Osteoblast (primary cell): ENCODE results near the gene DISP1. TPM values are rescaled to one million over a fixed set of nuclear protein-coding genes. Genes with fewer than 3 reads are reported as not detected.

ENCODE experiments used
- DNase-seq: peaks from one replicate; pipeline ENCODE4 v3.0.0; 2011; ENCODE audit warnings: low spot score, mixed read lengths; ENCODE audit not compliant: insufficient read length; ENCODE audit errors: missing footprints
- H2AFZ ChIP-seq: 2 replicates; pipeline ENCODE4 v1.6.0; 2011; ENCODE audit warnings: mild to moderate bottlenecking, low read length
- H3K27ac ChIP-seq: 2 replicates; pipeline ENCODE4 v1.5.1; 2011; ENCODE audit warnings: mild to moderate bottlenecking, low read depth, low read length, moderate library complexity
- H3K27me3 ChIP-seq: 2 replicates; pipeline ENCODE4 v1.6.0; 2012; ENCODE audit warnings: mild to moderate bottlenecking, control low read depth, inconsistent platforms, low read length, moderate library complexity; ENCODE audit not compliant: insufficient read depth
- H3K36me3 ChIP-seq: 2 replicates; pipeline ENCODE4 v1.5.1; 2011; ENCODE audit warnings: mild to moderate bottlenecking, low read length, control low read depth, moderate library complexity; ENCODE audit not compliant: insufficient read depth
- H3K4me1 ChIP-seq: 2 replicates; pipeline ENCODE4 v1.5.1; 2011; ENCODE audit warnings: mild to moderate bottlenecking, low read length, control low read depth, moderate library complexity; ENCODE audit not compliant: insufficient read depth
- H3K4me2 ChIP-seq: 2 replicates; pipeline ENCODE4 v1.6.0; 2011; ENCODE audit warnings: mild to moderate bottlenecking, low read length; ENCODE audit not compliant: insufficient read depth
- H3K4me3 ChIP-seq: fragments of 200-600 bp; sonication (generic); 3 replicates; pipeline ENCODE4 v1.5.1; 2012; ENCODE audit warnings: mild to moderate bottlenecking, low read length, inconsistent platforms; ENCODE audit not compliant: insufficient read depth
- H3K79me2 ChIP-seq: 2 replicates; pipeline ENCODE4 v1.6.0; 2012; ENCODE audit warnings: mild to moderate bottlenecking, low read length, control low read depth, inconsistent platforms; ENCODE audit not compliant: insufficient read depth
- H3K9me3 ChIP-seq: 2 replicates; pipeline ENCODE4 v1.5.1; 2011; ENCODE audit warnings: low read depth, low read length, control low read depth
- H4K20me1 ChIP-seq: 2 replicates; pipeline ENCODE4 v1.6.0; 2012; ENCODE audit warnings: mild to moderate bottlenecking, low read length, control low read depth; ENCODE audit not compliant: insufficient read depth
- total RNA-seq: library from RNA; depleted of rRNA; stranded (reverse); fragments of >200 nt; gene quantifications from 2 replicates; pipeline ENCODE4 v1.2.3, GENCODE V29; 2012
- TF ChIP-seq, protein P1 (sequence below): IDR thresholded peaks from 2 replicates; pipeline ENCODE4 v1.5.1; 2011; ENCODE audit warnings: mild to moderate bottlenecking, low read depth, low read length, moderate library complexity; ENCODE audit errors: extremely low read depth

The DISP1 gene
- total RNA-seq, 1 donor = 4.3 TPM

DNA sequence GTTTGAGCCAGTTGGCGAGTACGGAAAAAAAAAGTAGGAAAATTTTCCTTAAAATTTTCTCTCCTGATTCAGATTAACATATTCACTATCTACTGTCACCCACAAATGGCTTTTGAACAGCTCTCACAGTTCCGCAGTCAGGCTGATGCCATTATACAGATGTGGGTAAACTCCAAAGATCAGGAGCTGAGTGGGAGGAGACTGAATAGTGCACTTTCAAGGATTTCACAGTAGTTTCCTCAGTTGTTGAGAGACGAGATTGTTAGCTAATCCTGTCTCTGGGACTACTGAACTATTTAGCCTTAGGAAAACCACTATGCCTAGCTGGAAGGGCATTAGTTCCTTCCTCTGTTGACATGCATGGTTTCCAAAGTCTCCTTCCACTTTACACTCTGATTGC, 3.2 kb upstream of the DISP1 start:
- Histone ChIP-seq H3K4me2 (no peak overlapping the region), H3K4me1 (peaks cover 17% of the 10 kb centered on the region), H2AFZ (no peak overlapping the region), H3K79me2 (peaks cover 14% of the 10 kb centered on the region), H3K27me3 (no peaks in the 10 kb centered on the region), H3K9me3 (no peaks in the 10 kb centered on the region), H3K36me3 (no peaks in the 10 kb centered on the region), H4K20me1 (no peaks in the 10 kb centered on the region), H3K27ac (no peak overlapping the region), H3K4me3 (no peak overlapping the region)
- DNase-seq = no peak
- TF ChIP-seq, protein P1, sequence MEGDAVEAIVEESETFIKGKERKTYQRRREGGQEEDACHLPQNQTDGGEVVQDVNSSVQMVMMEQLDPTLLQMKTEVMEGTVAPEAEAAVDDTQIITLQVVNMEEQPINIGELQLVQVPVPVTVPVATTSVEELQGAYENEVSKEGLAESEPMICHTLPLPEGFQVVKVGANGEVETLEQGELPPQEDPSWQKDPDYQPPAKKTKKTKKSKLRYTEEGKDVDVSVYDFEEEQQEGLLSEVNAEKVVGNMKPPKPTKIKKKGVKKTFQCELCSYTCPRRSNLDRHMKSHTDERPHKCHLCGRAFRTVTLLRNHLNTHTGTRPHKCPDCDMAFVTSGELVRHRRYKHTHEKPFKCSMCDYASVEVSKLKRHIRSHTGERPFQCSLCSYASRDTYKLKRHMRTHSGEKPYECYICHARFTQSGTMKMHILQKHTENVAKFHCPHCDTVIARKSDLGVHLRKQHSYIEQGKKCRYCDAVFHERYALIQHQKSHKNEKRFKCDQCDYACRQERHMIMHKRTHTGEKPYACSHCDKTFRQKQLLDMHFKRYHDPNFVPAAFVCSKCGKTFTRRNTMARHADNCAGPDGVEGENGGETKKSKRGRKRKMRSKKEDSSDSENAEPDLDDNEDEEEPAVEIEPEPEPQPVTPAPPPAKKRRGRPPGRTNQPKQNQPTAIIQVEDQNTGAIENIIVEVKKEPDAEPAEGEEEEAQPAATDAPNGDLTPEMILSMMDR = no peak

DNA sequence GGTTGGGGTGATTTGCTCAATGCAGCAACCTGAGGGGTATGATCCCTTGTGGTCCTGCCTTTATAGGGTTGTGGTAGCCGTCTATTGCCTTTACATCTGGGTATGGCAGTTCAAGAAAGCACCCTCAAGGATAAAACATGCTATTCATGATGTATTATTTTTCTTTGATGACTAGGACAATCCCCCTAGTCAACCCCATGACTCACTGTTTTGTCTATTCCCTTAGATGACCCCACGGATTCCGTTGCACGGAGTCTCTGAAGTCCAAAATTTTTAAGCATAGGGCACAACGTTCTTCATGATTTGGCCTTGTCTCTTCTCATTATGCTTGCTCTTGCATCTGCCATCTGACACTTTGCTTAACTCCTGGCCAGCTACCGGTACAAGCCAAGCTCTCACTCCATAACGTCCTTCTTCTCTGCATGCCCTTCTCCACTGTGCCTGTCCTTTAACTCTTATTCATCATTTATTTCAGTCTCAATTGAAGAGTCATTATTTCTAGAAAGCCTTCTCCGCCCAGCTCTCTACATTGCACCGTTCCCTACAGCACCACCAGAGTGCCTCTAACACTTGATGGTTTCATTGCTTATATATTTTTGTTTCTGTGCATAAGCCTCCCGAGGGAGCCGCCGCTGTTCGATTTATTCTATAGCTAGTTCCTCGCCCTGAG, 838 bp upstream of the DISP1 start:
- no peak for DNase-seq
- peak overlapping the region; percentile 61 for H2AFZ ChIP-seq
- peak overlapping the region; percentile 95 for H3K27ac ChIP-seq
- no peaks in the 10 kb centered on the region for H3K27me3 ChIP-seq
- H3K79me2 ChIP-seq = peaks cover 29% of the 10 kb centered on the region
- peak overlapping the region; percentile 95 for H3K4me2 ChIP-seq
- no peaks in the 10 kb centered on the region for H3K9me3 ChIP-seq
- peak overlapping the region; percentile 90 for H3K4me3 ChIP-seq
- no peaks in the 10 kb centered on the region for H4K20me1 ChIP-seq
- no peaks in the 10 kb centered on the region for H3K36me3 ChIP-seq
- H3K4me1 ChIP-seq = peaks cover 34% of the 10 kb centered on the region
- TF ChIP-seq, protein P1 = no peak

DNA sequence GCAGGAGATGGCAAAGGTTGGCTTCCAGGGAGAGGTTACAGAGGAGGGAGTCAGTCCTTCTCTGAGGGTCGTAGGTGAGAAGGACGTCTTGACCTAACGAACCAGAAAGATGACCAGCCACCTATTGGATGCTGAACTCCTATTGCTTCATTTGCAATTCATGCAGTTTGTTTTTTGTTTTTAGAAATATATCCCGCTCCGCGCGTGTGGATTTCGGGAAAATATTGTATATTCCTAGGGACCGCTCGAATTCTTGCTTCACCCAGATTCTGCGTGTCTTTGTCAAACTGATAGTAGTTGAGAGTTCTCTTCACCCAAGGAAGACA, 564 bp downstream of the DISP1 start:
- H3K27me3 ChIP-seq = no peaks in the 10 kb centered on the region
- H3K4me2 ChIP-seq = peak overlapping the region; percentile 95
- H3K27ac ChIP-seq = peak overlapping the region; percentile 95
- DNase-seq = no peak
- TF ChIP-seq, protein P1 = no peak
- no peaks in the 10 kb centered on the region for H3K36me3 ChIP-seq
- H3K4me1 ChIP-seq = peaks cover 38% of the 10 kb centered on the region
- peak overlapping the region; percentile 98 for H2AFZ ChIP-seq
- peaks cover 42% of the 10 kb centered on the region for H3K79me2 ChIP-seq
- no peaks in the 10 kb centered on the region for H4K20me1 ChIP-seq
- H3K9me3 ChIP-seq = no peaks in the 10 kb centered on the region
- peak overlapping the region; percentile 90 for H3K4me3 ChIP-seq

DNA sequence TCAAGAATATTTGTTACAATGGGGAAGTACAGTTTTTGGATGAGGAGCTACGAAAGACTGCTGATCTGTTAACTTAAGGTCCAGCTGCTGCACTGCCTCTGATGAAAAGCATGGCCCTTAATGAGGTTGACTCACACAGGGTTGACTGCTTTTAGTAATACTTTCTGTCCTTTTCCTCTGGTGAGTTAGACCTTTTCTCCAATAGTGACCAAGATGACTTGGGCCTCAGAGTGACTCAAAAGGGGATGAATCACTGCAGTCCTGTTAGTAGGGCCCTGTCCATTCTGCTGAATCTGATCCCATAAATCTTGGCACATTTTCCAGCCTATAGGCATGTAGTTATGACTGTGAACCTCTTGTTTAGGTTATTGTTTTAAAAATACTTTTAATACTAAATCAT, 2.7 kb downstream of the DISP1 start:
- Histone ChIP-seq H3K4me3 (no peak overlapping the region), H3K27ac (peak overlapping the region; percentile 16), H3K4me2 (peak overlapping the region; percentile 7), H4K20me1 (peaks cover 6% of the 10 kb centered on the region), H3K79me2 (peaks cover 59% of the 10 kb centered on the region), H3K27me3 (no peaks in the 10 kb centered on the region), H3K36me3 (no peaks in the 10 kb centered on the region), H3K9me3 (no peaks in the 10 kb centered on the region), H3K4me1 (peaks cover 41% of the 10 kb centered on the region), H2AFZ (no peak overlapping the region)
- TF ChIP-seq, protein P1 = no peak
- DNase-seq = peak; percentile 97
